Kidney (tissue), 14 donors: ENCODE measurements around the gene LPAR2. TPM values are rescaled to one million over a fixed set of nuclear protein-coding genes. Genes with fewer than 3 reads are reported as not detected.
A peak's percentile ranks its signal among the peaks of the same experiment; 100 is the strongest.

ENCODE experiments used
- DNase-seq, 5 donors: peaks; one replicate each; pipeline ENCODE4 v3.0.0-alpha.2; 2013 to 2020
- FAIRE-seq: peaks from 2 replicates; lab custom pipeline; 2012; peaks lifted over from hg19 to GRCh38; lab: Jason Lieb, UNC
- H3K27ac ChIP-seq, 2 donors: one replicate each; pipeline ENCODE4 v1.7.0; 2013; ENCODE audit warnings: low read depth in 2 of 2, low read length in 2 of 2, inconsistent platforms in 1 of 2
- H3K27me3 ChIP-seq: one replicate; pipeline ENCODE4 v1.7.1; 2013; ENCODE audit warnings: low read length, inconsistent platforms; ENCODE audit not compliant: control insufficient read depth, insufficient read depth
- H3K36me3 ChIP-seq, 3 donors: one replicate each; pipeline versions ENCODE4 v1.7.0 to v1.7.1; 2013; ENCODE audit warnings: low read length in 3 of 3, control low read depth in 1 of 3, inconsistent platforms in 1 of 3; ENCODE audit not compliant: insufficient read depth in 3 of 3, control insufficient read depth in 2 of 3
- H3K4me1 ChIP-seq, 3 donors: one replicate each; pipeline versions ENCODE4 v1.7.0 to v1.7.1; 2013; ENCODE audit warnings: low read length in 3 of 3, inconsistent platforms in 1 of 3, low read depth in 1 of 3; ENCODE audit not compliant: control insufficient read depth in 2 of 3, insufficient read depth in 2 of 3
- H3K4me3 ChIP-seq, 3 donors: one replicate each; pipeline versions ENCODE4 v1.7.0 to v1.8.1; 2013; ENCODE audit warnings: low read length in 3 of 3, control low read depth in 1 of 3, inconsistent platforms in 1 of 3
- H3K9ac ChIP-seq, 3 donors: one replicate each; pipeline versions ENCODE4 v1.7.0 to v1.7.1; 2013; ENCODE audit warnings: low read length in 3 of 3, control low read depth in 1 of 3, inconsistent platforms in 1 of 3
- H3K9me3 ChIP-seq, 3 donors: one replicate each; pipeline versions ENCODE4 v1.7.0 to v1.7.1; 2013; ENCODE audit warnings: low read length in 3 of 3, control low read depth in 1 of 3, inconsistent platforms in 1 of 3; ENCODE audit not compliant: control insufficient read depth in 2 of 3, insufficient read depth in 1 of 3
- intact Hi-C: fragments of 100-400 bp; cut with DNase I; formaldehyde crosslinking; loops from one replicate; pipeline ENCODE4 v1.11.1; 2022
- polyA plus RNA-seq: library from polyadenylated mRNA; stranded (reverse); fragments of 350-450 nt; fragmentation: Illumina TruSeq; extraction: RNeasy Lipid Tissue Mini Kit (QIAGEN cat#74804); gene quantifications from one replicate; pipeline ENCODE4 v1.2.3, GENCODE V29; 2014; ENCODE audit warnings: low read depth, low replicate concordance; ENCODE audit not compliant: insufficient read depth
- total RNA-seq: library from RNA; stranded (reverse); fragmentation: NEBNext Ultra II Directional; extraction: Animal tissue kit (Norgen Biotek cat#: 25700); gene quantifications from one replicate; pipeline ENCODE4 v1.2.1, GENCODE V29; 2021
- TF ChIP-seq, protein P1 (sequence below): IDR thresholded peaks from 3 replicates; pipeline ENCODE4 v1.5.1; 2012; ENCODE audit warnings: mild to moderate bottlenecking, moderate library complexity, borderline replicate concordance; ENCODE audit not compliant: insufficient read depth; ENCODE audit errors: extremely low read depth
- donor health status: control.
- donor health status: control.
- donor health status: control.
- donor health status: control.
- donor health status: control.
- donor health status: DM: yes; HTN: yes; CAD: no.
- donor health status: Normal renal cell carcinoma (clear cell type).

Gene LPAR2
- total and polyA plus RNA-seq, 2 donors from 2014 or later: 5.6 to 10.4 TPM

- intact Hi-C loops: no loop called here
Measured at GRCh38 chr19:19645233-19645870, 17.3 kb upstream of the LPAR2 start.

DNA sequence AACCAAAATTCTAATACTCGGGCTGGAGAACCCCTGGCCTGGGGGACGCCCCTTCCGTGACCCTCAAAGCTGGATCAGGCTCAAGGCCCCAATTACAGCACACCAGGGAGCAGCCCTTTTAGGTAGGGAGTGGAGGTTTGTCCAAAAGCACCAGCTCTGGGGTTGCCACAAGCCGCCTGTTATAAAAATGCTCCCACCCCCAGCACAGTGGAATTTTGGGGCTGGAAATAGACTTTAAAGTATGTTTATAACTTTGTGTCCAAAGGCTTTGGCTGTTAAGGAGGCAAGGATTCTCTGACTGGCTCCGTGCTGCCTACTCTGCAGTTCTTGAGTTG is 16.0 kb upstream of the LPAR2 start:
- H3K27ac ChIP-seq: no peak overlapping the region
- intact Hi-C loops: loop anchor here (5.0 kb wide), 1 partner anchor 112 kb away; no protein-coding TSS in a partner anchor
- peak overlapping the region in 1 of 3 donors; percentile 71 for H3K9ac ChIP-seq
- H3K36me3 ChIP-seq: peaks cover 0 to 11% (median 6%) of the 10 kb centered on the region in 3 donors
- no peak for FAIRE-seq
- H3K4me1 ChIP-seq: peaks cover 0 to 5% (median 0%) of the 10 kb centered on the region in 3 donors
- H3K4me3 ChIP-seq: peak overlapping the region in 1 of 3 donors; percentile 78
- no peak for DNase-seq
- TF ChIP-seq, protein P1, sequence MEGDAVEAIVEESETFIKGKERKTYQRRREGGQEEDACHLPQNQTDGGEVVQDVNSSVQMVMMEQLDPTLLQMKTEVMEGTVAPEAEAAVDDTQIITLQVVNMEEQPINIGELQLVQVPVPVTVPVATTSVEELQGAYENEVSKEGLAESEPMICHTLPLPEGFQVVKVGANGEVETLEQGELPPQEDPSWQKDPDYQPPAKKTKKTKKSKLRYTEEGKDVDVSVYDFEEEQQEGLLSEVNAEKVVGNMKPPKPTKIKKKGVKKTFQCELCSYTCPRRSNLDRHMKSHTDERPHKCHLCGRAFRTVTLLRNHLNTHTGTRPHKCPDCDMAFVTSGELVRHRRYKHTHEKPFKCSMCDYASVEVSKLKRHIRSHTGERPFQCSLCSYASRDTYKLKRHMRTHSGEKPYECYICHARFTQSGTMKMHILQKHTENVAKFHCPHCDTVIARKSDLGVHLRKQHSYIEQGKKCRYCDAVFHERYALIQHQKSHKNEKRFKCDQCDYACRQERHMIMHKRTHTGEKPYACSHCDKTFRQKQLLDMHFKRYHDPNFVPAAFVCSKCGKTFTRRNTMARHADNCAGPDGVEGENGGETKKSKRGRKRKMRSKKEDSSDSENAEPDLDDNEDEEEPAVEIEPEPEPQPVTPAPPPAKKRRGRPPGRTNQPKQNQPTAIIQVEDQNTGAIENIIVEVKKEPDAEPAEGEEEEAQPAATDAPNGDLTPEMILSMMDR: no peak
- H3K9me3 ChIP-seq: no peaks in the 10 kb centered on the region
- H3K27me3 ChIP-seq: no peaks in the 10 kb centered on the region

More at GRCh38 chr19:19645233-19645870, 17.3 kb upstream of the LPAR2 start:
- peaks cover 0 to 19% (median 6%) of the 10 kb centered on the region in 3 donors for H3K36me3 ChIP-seq
- H3K4me1 ChIP-seq: peaks cover 0 to 5% (median 0%) of the 10 kb centered on the region in 3 donors
- H3K27ac ChIP-seq: no peak overlapping the region
- H3K9ac ChIP-seq: no peak overlapping the region
- TF ChIP-seq, protein P1: no peak
- H3K27me3 ChIP-seq: no peaks in the 10 kb centered on the region
- FAIRE-seq: no peak
- DNase-seq: no peak
- H3K4me3 ChIP-seq: no peak overlapping the region
- no peaks in the 10 kb centered on the region for H3K9me3 ChIP-seq

DNA sequence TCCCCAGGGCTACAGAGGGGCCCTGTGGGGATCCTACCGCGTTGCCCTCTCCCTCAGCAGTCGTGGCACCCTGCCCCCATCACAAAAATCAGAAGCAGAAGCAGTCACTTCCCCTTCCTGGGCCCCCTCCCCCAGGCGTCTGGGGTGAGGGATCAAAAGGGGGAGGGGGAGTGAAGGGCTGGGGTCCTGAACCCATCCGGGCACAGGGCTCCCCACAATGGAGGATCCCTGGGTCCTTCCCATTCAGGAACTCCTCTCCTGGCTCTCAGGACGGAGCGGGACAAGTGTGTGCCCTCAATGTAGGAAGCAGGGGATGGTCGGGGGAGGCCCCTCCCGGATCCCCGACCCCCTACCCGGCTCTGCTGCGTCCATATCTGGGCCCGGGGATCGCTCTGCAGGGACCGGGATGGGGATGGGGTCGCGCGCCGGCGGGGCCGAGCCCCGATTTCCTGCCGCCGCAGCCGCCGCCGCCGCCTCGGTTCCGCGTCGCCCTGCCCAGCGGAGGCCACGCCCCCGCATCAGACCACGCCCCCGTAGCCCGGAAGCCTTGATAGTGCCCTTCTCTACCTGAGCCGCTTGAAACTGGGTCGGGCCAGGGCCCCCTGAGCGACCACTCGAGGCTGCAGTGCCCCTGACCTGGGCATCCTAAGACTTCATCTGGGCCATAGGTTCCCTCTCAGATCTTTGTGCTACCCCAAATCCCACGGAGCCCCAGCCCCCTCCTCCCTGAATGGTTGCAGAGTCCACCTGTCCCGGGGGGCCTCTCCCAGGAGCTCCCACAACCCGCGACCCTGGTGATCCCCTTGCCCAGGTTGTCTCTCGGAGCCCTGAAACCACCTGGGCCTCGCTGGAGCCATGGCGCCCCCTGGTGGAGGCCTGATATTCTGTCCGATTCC is 15.4 kb upstream of the LPAR2 start, which contains the start of gene GMIP:
TSS of gene GMIP (minus strand) at position 500 of the 896 bp plus-strand sequence. CDS start at position 372, 128 bp downstream.
- peak within 1 kb of the TSS; percentile 15 to 71 (median 45) for H3K9ac ChIP-seq
- H3K27ac ChIP-seq: no peak within 1 kb of the TSS
- intact Hi-C loops: loop anchor here (5.0 kb wide), 1 partner anchor 111 kb away; no protein-coding TSS in a partner anchor
- no peak for FAIRE-seq
- peaks cover 0 to 11% (median 6%) of the 10 kb centered on the region in 3 donors for H3K36me3 ChIP-seq
- TF ChIP-seq, protein P1: peak; percentile 73
- DNase-seq: peak; percentile 70 to 91 (median 82)
- peak within 1 kb of the TSS; percentile 56 to 78 (median 62) for H3K4me3 ChIP-seq
- no peaks in the 10 kb centered on the region for H3K9me3 ChIP-seq
- no peaks in the 10 kb centered on the region for H3K27me3 ChIP-seq
- peaks cover 0 to 5% (median 0%) of the 10 kb centered on the region in 3 donors for H3K4me1 ChIP-seq
